ENCODE measurements around the gene ZNF133.

- no peak for TF ChIP-seq CTCF (IDR thresholded peaks at IDR 0.05; ENCODE audit: low read length)
- no peak for TF ChIP-seq EZH2 (IDR thresholded peaks at IDR 0.05; ENCODE audit: borderline replicate concordance, low read length)
These were observed 71.5 kb downstream of the ZNF133 start for GRCh38 chr20:18359854-18360253.

Data from OCI-LY1 (cell line).